Measurements from ENCODE around the gene MDM4.
A peak's percentile ranks its signal among the peaks of the same experiment; 100 is the strongest.
"Not testable (repeated sequence)": the region's sequence is repeated elsewhere in the genome, so short reads cannot be mapped to it uniquely, and the experiment has no call there.

MDM4 gene

GRCh38 chr1:204520834-204521709 lies 4.9 kb downstream of the MDM4 start:
- peak; percentile 55 for DNase-seq

DNA sequence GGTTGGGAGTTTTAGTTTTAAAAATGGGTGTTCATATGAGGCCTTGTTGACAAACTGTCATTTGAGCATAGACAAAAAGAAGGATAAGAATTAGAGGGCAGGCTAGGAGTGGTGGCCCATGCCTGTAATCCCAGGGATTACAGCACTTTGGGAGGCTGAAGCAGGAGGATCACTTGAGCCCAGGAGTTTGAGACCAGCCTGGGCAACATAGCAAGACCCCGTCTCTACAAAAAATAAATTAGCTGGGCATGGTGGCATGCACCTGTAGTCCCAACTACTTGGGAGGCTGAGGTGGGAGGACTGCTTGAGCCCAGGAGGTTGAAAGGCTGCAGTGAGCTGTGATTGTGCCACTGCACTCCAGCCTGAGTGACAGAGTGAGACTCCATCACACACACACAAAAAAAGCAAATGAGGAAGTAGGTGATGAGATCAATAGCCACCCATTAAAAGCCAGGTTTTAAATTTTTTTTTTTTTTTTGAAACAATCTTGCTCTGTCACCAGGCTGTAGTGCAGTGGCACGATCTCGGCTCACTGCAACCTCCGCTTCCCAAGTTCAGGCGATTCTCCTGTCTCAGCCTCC lies 5.8 kb downstream of the MDM4 start:
- DNase-seq: peak; percentile 10

DNA sequence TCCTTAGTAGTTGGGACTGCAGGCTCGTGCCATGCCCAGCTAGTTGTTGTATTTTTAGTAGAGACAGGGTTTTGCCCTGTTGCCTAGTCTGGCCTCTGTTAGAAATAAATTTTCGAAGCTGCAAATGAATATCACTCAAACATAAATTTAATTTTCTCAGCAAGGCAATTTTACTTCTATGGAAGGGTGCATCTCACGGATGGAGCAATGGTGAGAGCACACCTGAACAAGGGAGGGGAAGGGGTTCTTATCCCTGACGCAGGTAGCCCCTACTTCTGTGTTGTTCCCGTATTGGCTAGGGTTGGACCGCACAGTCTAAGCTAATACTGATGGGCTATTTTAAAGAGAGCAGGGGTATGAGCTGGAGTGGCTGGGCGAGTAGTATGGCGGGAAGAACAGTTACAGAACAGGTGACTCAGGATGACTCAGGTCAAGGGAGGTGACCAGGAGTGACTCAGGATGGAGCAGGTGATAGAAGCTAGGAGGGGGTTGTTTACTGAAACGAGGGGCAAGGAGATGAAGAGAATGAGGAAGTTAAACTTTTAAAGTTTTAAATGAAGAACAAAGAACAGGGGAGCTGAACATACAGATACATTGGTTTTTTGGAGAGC lies 7.5 kb downstream of the MDM4 start:
- DNase-seq: no peak

GRCh38 chr1:204524986-204525385 lies 8.8 kb downstream of the MDM4 start:
- no peak for DNase-seq

GRCh38 chr1:204528241-204528640 lies 12.0 kb downstream of the MDM4 start:
- no peak for DNase-seq

DNA sequence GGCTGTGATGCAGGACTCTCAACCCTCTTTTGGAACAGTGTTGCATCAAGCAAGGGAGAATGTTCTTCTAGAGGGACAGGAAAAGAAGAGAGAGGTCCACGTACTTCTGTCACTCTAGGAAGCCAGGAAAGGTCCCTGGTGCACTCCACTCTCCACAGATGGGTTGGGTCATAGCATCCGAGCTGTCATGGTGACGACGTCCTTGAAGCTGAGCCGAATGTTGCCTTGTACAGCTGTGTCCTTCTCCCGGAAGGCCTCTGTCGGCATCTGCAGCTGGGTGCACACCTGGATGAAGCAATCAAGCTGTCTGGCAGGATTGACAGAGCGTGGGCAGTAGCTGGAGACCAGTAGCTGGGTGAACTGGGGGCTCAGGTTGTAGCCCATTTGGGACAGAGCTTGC lies 12.5 kb downstream of the MDM4 start:
- no peak for DNase-seq

- no peak for DNase-seq
These were observed 13.2 kb downstream of the MDM4 start for GRCh38 chr1:204529371-204529895.

DNA sequence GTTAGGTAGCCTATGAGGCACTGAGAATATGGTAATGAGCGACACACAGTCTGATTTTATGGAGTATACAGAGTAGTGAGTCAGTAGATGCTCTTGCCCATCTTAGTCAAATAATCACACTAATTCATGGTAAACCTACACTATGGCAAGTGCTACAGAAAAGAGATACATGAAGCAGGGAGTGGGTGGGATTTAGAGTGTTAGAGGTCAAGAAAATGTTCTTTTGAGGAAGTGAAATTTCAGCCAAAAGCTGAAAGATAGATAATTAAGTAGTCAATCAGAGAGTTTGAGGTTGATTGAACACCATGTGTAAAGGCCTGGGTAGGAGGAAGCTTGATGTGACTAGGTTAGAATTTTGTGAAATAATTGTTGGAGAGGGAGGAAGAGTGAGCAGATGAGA lies 14.7 kb downstream of the MDM4 start:
- DNase-seq: no peak

GRCh38 chr1:204532832-204533231 lies 16.6 kb downstream of the MDM4 start:
- no peak for DNase-seq

GRCh38 chr1:204541626-204542025 lies 25.4 kb downstream of the MDM4 start:
- DNase-seq: no peak

DNA sequence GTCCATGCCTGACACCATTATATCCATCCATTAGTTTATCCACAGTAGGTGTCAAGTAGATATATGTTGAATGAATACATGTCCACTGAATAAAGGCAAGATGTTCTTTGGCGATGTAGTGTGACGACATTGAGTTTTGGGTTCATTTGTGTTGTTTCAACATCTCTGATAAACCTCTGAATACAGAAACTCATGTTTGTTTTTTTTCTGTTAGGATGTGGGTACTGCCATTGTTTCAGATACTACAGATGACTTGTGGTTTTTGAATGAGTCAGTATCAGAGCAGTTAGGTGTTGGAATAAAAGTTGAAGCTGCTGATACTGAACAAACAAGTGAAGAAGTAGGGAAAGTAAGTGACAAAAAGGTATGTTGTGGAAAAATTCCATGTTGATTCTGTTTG lies 28.1 kb downstream of the MDM4 start:
- no peak for DNase-seq

DNA sequence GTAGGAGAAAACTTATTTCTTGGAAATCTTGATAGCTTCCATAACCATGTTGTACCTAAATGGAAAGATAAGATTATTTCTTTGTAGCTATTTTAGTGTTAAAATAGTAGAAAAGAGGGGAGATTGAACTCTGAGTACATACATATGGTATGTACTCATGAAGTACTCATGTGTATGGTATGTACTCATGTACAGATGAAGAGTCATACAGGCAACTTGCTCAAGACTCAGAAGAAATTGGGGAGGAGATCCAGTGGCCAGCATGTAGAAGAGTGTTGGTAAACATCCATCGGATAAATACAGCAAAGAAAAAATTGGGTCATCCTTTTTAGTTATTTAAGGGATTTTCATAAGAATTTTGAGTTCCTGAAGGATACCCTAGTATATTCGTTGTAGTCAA lies 29.0 kb downstream of the MDM4 start:
- no peak for DNase-seq

- no peak for DNase-seq
These were observed 29.7 kb downstream of the MDM4 start for GRCh38 chr1:204545881-204546280.

- no peak for DNase-seq
These were observed 32.1 kb downstream of the MDM4 start for GRCh38 chr1:204548265-204548664.

DNA sequence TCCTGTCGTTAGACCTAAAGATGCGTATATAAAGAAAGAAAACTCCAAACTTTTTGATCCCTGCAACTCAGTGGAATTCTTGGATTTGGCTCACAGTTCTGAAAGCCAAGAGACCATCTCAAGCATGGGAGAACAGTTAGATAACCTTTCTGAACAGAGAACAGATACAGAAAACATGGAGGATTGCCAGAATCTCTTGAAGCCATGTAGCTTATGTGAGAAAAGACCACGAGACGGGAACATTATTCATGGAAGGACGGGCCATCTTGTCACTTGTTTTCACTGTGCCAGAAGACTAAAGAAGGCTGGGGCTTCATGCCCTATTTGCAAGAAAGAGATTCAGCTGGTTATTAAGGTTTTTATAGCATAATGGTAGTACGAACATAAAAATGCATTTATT lies 33.1 kb downstream of the MDM4 start:
- DNase-seq: no peak

- DNase-seq: no peak
These were observed 34.7 kb downstream of the MDM4 start for GRCh38 chr1:204550926-204551325.

DNA sequence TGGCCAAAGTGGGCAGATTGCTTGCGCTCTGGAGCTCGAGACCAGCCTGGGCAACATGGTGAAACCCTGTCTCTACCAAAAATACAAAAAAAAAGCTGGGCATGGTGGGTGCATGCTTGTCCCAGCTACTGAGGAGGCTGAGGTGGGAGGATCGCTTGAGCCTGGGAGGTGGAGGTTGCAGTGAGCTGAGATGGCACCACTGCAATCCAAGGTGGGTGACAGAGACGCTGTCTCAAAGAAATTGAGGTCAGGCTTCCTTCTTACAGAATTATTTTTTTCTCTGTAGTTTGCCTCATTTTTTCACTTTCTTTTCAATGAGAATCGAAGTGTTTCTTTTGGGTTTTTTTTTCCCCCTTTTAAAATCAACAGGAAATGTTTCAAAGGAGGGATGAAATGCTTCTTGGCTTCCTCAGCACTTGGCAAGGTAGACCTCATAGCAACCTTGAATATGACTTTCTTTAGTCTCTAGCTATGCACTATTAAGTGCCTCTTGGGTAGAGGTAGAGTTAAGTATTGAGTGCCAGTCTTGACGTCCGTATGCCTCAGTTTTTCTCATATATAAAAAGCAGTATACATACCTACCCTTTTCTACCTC lies 40.3 kb downstream of the MDM4 start:
- DNase-seq: no peak

DNA sequence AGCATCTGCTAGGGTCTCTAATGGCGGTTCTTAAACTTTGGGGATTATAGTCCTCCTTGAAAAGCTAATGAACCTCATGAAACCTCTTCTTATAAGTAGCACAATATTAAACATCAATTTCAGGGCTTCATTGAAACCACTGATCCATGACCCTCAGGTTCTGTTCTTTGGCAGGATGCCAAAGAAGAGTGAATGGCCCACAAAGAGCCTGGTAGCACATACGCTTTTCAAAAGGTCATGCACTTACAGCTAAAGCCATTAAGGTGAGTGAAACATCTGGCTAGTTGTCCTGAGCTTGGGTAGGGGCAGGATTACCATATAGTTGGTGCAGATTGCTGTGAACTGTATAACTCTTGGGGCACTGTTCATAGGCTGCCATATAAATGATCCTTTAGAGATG lies 42.3 kb downstream of the MDM4 start:
- no peak for DNase-seq

DNA sequence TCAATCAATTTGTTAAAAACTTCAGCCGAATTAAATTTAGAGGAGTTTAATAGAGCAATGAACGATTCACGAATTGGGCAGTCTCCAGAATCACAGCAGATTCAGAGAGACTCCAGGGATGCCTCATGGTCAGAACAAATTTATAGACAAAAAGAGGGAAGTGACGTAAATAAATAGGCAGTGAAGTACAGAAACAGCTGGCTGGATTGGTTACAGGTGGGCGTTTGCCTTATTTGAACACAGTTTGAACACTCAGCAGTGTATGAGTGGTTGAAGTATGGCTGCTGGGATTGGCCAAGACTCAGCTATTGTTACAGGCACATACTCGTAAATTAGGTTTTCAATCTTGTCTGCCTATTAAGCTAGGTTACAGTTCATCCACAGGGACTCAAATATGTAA lies 43.8 kb downstream of the MDM4 start:
- DNase-seq: not testable (repeated sequence)

DNA sequence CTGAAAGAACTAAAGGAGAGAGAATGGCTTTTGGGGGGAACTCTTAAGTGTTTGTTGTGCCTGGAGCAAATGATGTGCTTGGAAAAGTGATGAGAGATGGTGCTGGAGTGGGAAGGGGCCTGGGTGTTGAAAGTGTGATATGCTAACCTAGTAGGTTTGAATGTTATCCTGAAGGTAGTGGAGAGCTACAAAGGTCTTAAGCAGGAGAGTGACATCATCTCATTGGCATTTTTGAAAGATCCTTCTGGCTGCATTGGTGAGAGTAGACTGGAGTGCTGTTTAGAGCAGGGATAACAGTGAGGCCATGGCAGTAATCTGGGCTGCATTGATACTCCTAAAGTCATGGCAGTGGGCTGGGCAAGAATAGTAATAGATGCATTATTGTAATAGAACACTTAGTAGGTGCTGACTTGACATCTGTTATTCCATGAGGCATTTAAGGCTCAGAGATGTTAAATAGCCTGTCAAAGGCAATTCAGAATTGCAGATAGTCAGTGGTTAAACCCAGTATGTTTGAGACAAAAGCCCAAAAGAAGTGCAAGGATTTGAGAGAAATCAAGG lies 44.5 kb downstream of the MDM4 start:
- no peak for DNase-seq

GRCh38 chr1:204562075-204562990 lies 46.1 kb downstream of the MDM4 start:
- no peak for DNase-seq

DNA sequence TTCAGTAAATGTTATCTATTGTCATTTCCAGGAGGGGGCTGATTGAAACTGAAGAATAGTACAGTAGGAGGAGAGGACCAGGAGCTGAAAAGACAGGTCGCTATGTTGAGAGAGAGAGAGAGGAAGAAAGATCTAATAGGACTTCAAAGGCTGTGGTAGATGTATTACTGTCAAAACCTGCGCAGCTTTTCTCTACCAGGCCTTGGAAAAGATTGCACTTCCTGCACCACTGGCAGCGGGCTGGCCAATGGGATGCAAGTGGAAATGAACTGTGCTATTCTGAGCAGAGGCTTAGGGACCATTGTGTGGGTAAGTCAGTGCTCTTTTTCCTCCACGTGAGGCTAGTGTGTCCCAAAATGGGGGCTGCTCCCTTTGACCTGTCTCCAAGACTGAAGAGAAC lies 47.1 kb downstream of the MDM4 start:
- DNase-seq: no peak

Measured in stimulated activated CD8-positive, alpha-beta memory T cell treated with anti-CD3 and anti-CD28 coated beads, Interleukin-4, amount 100 ng/mL, for 48 hours (primary cell).